SK-N-MC (cell line): Measurements from ENCODE around the gene C3orf62.

ENCODE experiments used
- EZH2 ChIP-seq: fragments of 200-600 bp; sonication (generic); IDR thresholded peaks from one replicate; pipeline ENCODE4 v1.6.1; 2017; ENCODE audit warnings: antibody characterized with exemption
- POLR2AphosphoS5 ChIP-seq: IDR thresholded peaks from 2 replicates; pipeline ENCODE4 v1.6.1; 2012; ENCODE audit warnings: mild to moderate bottlenecking, low read depth, low read length, borderline replicate concordance

GRCh38 chr3:49276475-49277382 is at the start of gene C3orf62:
- no peak for TF ChIP-seq POLR2AphosphoS5
- TF ChIP-seq EZH2, result no peak
